T-helper 9 cell (primary cell): ENCODE measurements around the gene CYP4A11.
"Not testable (repeated sequence)": the region's sequence is repeated elsewhere in the genome, so short reads cannot be mapped to it uniquely, and the experiment has no call there.

ENCODE experiments used
- DNase-seq: peaks from one replicate; pipeline ENCODE4 v3.0.0-alpha.2; 2020

Gene CYP4A11

DNA sequence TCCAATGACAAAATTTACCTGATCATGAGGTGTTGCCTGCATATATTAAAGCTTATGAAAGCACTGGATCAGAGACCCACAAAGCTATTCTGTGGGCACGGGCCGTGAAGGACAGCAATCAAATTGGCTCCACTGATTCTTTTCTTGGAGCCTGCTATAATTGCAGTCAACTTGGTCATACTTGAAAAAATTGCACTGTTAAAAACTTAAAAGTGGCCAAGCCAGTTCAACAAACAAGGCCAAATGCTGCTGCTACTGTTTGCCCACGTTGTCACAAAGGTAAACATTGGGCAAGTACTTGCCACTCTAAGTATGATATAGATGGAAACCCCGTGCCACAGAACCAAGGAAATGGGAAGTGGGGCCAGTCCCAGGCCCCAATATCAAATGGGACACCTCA is 37.8 kb downstream of the CYP4A11 start:
- no peak for DNase-seq

DNA sequence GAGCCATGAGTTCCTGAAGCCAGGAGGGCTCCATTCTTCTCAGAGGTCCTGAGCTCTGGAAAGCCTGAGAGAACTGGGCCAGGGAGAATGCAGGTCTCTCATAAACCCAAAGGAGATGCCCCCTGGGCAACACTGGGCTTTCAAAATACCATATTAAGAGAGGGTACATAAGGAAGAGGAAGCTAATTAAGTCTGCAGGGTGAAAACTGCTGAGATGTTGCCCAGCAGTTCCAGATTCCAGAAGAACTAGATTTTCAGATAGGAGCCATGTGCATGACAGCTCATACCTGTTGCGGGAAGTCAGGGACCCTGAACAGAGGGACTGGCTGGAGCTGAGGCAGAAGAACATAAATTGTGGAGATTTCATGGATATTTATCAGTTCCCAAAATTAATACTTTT is 40.9 kb downstream of the CYP4A11 start:
- no peak for DNase-seq

DNA sequence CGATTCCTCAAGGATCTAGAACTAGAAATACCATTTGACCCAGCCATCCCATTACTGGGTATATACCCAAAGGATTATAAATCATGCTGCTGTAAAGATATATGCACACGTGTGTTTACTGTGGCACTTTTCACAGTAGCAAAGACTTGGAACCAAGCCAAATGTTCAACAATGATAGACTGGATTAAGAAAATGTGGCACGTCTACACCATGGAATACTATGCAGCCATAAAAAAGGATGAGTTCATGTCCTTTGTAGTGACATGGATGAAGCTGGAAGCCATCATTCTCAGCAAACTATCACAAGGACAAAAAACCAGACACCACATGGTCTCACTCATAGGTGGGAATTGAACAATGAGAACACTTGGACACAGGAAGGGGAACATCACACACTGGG is 59.6 kb downstream of the CYP4A11 start:
- not testable (repeated sequence) for DNase-seq
